ENCODE data around the gene IGFL3.

- TF ChIP-seq, protein P1, sequence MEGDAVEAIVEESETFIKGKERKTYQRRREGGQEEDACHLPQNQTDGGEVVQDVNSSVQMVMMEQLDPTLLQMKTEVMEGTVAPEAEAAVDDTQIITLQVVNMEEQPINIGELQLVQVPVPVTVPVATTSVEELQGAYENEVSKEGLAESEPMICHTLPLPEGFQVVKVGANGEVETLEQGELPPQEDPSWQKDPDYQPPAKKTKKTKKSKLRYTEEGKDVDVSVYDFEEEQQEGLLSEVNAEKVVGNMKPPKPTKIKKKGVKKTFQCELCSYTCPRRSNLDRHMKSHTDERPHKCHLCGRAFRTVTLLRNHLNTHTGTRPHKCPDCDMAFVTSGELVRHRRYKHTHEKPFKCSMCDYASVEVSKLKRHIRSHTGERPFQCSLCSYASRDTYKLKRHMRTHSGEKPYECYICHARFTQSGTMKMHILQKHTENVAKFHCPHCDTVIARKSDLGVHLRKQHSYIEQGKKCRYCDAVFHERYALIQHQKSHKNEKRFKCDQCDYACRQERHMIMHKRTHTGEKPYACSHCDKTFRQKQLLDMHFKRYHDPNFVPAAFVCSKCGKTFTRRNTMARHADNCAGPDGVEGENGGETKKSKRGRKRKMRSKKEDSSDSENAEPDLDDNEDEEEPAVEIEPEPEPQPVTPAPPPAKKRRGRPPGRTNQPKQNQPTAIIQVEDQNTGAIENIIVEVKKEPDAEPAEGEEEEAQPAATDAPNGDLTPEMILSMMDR (IDR thresholded peaks at IDR 0.05), result no peak
- TF ChIP-seq POLR2A (IDR thresholded peaks at IDR 0.05), result no peak
Measured at GRCh38 chr19:46090444-46090843, 34.0 kb downstream of the IGFL3 start.

All from body of pancreas (tissue), 4 donors.